Transverse colon (tissue), 3 donors: ENCODE data around the gene ATXN2.

Experiments used
- CTCF ChIP-seq, 5 experiments: fragments of 200-600 bp in 3 of 5; fragments of 450-650 bp in 2 of 5; sonication (generic) in 3 of 5; IDR thresholded peaks; 1 replicate in 2 of 5; 2 replicates in 3 of 5; pipeline ENCODE4 v1.5.1; 2016 to 2017; ENCODE audit warnings: antibody characterized with exemption in 5 of 5, inconsistent platforms in 3 of 5, mild to moderate bottlenecking in 2 of 5, moderate library complexity in 1 of 5
- POLR2A ChIP-seq: fragments of 450-650 bp; IDR thresholded peaks from one replicate; pipeline ENCODE4 v1.6.1; 2016; ENCODE audit warnings: antibody characterized with exemption, mild to moderate bottlenecking, moderate library complexity

- TF ChIP-seq POLR2A (no peak), CTCF (IDR thresholded peaks at IDR 0.05) (no peak)
Observed at GRCh38 chr12:111439657-111440151, 159.4 kb downstream of the ATXN2 start.
